Cardiac septum (tissue), 1 donor: ENCODE measurements around the gene SH2D6. TPM values are rescaled to one million over a fixed set of nuclear protein-coding genes. Genes with fewer than 3 reads are reported as not detected.

Experiments used
- total RNA-seq: library from RNA; stranded (reverse); fragmentation: NEBNext Ultra II Directional; extraction: Animal tissue kit (Norgen Biotek cat#: 25700); gene quantifications from one replicate; pipeline ENCODE4 v1.2.1, GENCODE V29; 2021
- donor health status: DM: no; HTN: no; CAD: no.

The SH2D6 gene
- total RNA-seq, 1 donor from 2014 or later, result not detected

Other genes starting within 250 kb of the SH2D6 start
- gene TGOLN2, start 90.7 kb upstream of the SH2D6 start, total RNA-seq, result 75.1 TPM
- gene RETSAT, start 64.2 kb upstream of the SH2D6 start, total RNA-seq, result 16.6 TPM
- 9.8 TPM for gene ELMOD3, start 63.9 kb upstream of the SH2D6 start, total RNA-seq
- 7.4 TPM for gene CAPG, start 8.3 kb upstream of the SH2D6 start, total RNA-seq
- 146 TPM for gene MAT2A, start 120.5 kb downstream of the SH2D6 start, total RNA-seq
- gene GGCX, start 142.8 kb downstream of the SH2D6 start, total RNA-seq, result 23.3 TPM
- 8.2 TPM for gene VAMP8, start 158.9 kb downstream of the SH2D6 start, total RNA-seq
- 27.9 TPM for gene VAMP5, start 165.7 kb downstream of the SH2D6 start, total RNA-seq
- 82.4 TPM for gene RNF181, start 177.0 kb downstream of the SH2D6 start, total RNA-seq
- 11.4 TPM for gene TMEM150A, start 184.0 kb downstream of the SH2D6 start, total RNA-seq
- gene C2orf68, start 193.4 kb downstream of the SH2D6 start, total RNA-seq, result 26.3 TPM
- 28.4 TPM for gene USP39, start 197.5 kb downstream of the SH2D6 start, total RNA-seq
- gene SFTPB, start 249.5 kb downstream of the SH2D6 start, total RNA-seq, result not detected